AG04449 (cell line): Measurements from ENCODE around the gene KCNA10.

Source experiments
- CTCF ChIA-PET: fragments of 350-600 bp; formaldehyde crosslinking; extraction: SDS; loops from one replicate; lab custom pipeline; 2021; ENCODE audit warnings: antibody characterized with exemption; lab: Yijun Ruan, JAX
- POLR2A ChIA-PET: fragments of 400-600, 350-600 bp; formaldehyde crosslinking; extraction: SDS; loops from one replicate; lab custom pipeline; 2020; ENCODE audit warnings: antibody characterized with exemption, inconsistent platforms; lab: Yijun Ruan, JAX
- DNase-seq: peaks from one replicate; pipeline ENCODE4 v3.0.0-alpha.2; 2010; ENCODE audit warnings: low read depth, low spot score
- H3K4me3 ChIP-seq: 2 replicates; pipeline ENCODE4 v1.5.1; 2011; ENCODE audit warnings: low read depth, mild to moderate bottlenecking, control low read depth, low read length
- CTCF ChIP-seq: IDR thresholded peaks from one replicate; pipeline ENCODE4 v1.5.1; 2011; ENCODE audit warnings: mild to moderate bottlenecking, moderate library complexity, low read length, control low read depth, inconsistent platforms; ENCODE audit not compliant: insufficient read depth; ENCODE audit errors: missing control alignments

KCNA10 gene

GRCh38 chr1:110482662-110483307, 36.2 kb downstream of the KCNA10 start:
- H3K4me3 ChIP-seq: no peak overlapping the region
- DNase-seq: no peak
- POLR2A ChIA-PET: no interaction called here
- CTCF ChIA-PET: interaction anchor here (0.8 to 9.8 kb wide), 7 partner anchors 14 to 453 kb away, joined by 3 to 105 read pairs (median 3); no protein-coding TSS in a partner anchor
- TF ChIP-seq CTCF: no peak

- DNase-seq: no peak
- no peak overlapping the region for H3K4me3 ChIP-seq
- POLR2A ChIA-PET: no interaction called here
- TF ChIP-seq CTCF: no peak
- CTCF ChIA-PET: interaction anchor here (0.8 to 9.8 kb wide), 7 partner anchors 15 to 274 kb away, joined by 3 to 105 read pairs (median 4); no protein-coding TSS in a partner anchor
These were observed 36.9 kb downstream of the KCNA10 start for GRCh38 chr1:110481968-110482623.

GRCh38 chr1:110480356-110481096, 38.4 kb downstream of the KCNA10 start:
- no peak for TF ChIP-seq CTCF
- POLR2A ChIA-PET: no interaction called here
- CTCF ChIA-PET: interaction anchor here (0.8 to 9.8 kb wide), 5 partner anchors 16 to 272 kb away, joined by 3 to 105 read pairs (median 11); no protein-coding TSS in a partner anchor

GRCh38 chr1:110478886-110479285, 40.1 kb downstream of the KCNA10 start:
- H3K4me3 ChIP-seq: no peak overlapping the region
- DNase-seq: no peak
- TF ChIP-seq CTCF: no peak
- ChIA-PET POLR2A (no interaction called here), CTCF (interaction anchor here (1.2 to 4.3 kb wide), 2 partner anchors 12 to 17 kb away, joined by 3 to 32 read pairs; no protein-coding TSS in a partner anchor)

More at GRCh38 chr1:110480356-110481096, 38.4 kb downstream of the KCNA10 start:
- no peak overlapping the region for H3K4me3 ChIP-seq
- no peak for DNase-seq

GRCh38 chr1:110477967-110478640, 40.9 kb downstream of the KCNA10 start:
- POLR2A ChIA-PET: no interaction called here
- CTCF ChIA-PET: interaction anchor here (4.3 kb wide), 1 partner anchor 18 kb away, joined by 32 read pairs; no protein-coding TSS in a partner anchor
- TF ChIP-seq CTCF: no peak

More at GRCh38 chr1:110477967-110478640, 40.9 kb downstream of the KCNA10 start:
- no peak overlapping the region for H3K4me3 ChIP-seq
- DNase-seq: no peak
